DOHH2 (cell line): ENCODE results near the gene IWS1.

Experiments
- H3F3A ChIP-seq: fragments of 200-600 bp; sonication (generic), shearing (Covaris generic); 2 replicates; pipeline ENCODE4 v1.6.0; 2016; ENCODE audit warnings: antibody characterized with exemption, mild to moderate bottlenecking; ENCODE audit not compliant: control insufficient read depth, insufficient read depth
- H3K27ac ChIP-seq: fragments of 200-600 bp; sonication (generic); 2 replicates; pipeline ENCODE4 v1.5.1; 2014; ENCODE audit warnings: low read depth, mild to moderate bottlenecking, low read length, moderate library complexity
- H3K27me3 ChIP-seq: fragments of 200-600 bp; sonication (generic); 2 replicates; pipeline ENCODE4 v1.6.1; 2014; ENCODE audit warnings: mild to moderate bottlenecking, low read length, mixed read lengths; ENCODE audit not compliant: control insufficient read depth
- H3K36me3 ChIP-seq: fragments of 200-600 bp; sonication (generic); 2 replicates; pipeline ENCODE4 v1.6.1; 2014; ENCODE audit warnings: mild to moderate bottlenecking, low read length, moderate library complexity, mixed read lengths; ENCODE audit not compliant: control insufficient read depth
- H3K4me1 ChIP-seq: fragments of 200-600 bp; sonication (generic); 2 replicates; pipeline ENCODE4 v1.6.1; 2014; ENCODE audit warnings: mild to moderate bottlenecking, low read length, mixed read lengths; ENCODE audit not compliant: control insufficient read depth
- H3K4me2 ChIP-seq: fragments of 200-600 bp; sonication (generic); 2 replicates; pipeline ENCODE4 v1.6.0; 2014; ENCODE audit warnings: mild to moderate bottlenecking, low read length, moderate library complexity
- H3K4me3 ChIP-seq: fragments of 200-600 bp; sonication (generic); 2 replicates; pipeline ENCODE4 v1.5.1; 2014; ENCODE audit warnings: mild to moderate bottlenecking, low read length, mixed read lengths
- H3K79me2 ChIP-seq: fragments of 200-600 bp; sonication (generic); 2 replicates; pipeline ENCODE4 v1.6.1; 2014; ENCODE audit warnings: mild to moderate bottlenecking, low read length, mixed read lengths; ENCODE audit not compliant: control insufficient read depth
- H3K9me2 ChIP-seq: fragments of 200-600 bp; sonication (generic); replicated peaks from 2 replicates; pipeline ENCODE4 v1.6.1; 2014; ENCODE audit warnings: mild to moderate bottlenecking, low read length, mixed read lengths; ENCODE audit not compliant: control insufficient read depth
- H3K9me3 ChIP-seq: fragments of 200-600 bp; sonication (generic); 2 replicates; pipeline ENCODE4 v1.6.1; 2014; ENCODE audit warnings: antibody characterized with exemption, low read length, mixed read lengths; ENCODE audit not compliant: control insufficient read depth, insufficient read depth
- H4K20me1 ChIP-seq: fragments of 200-600 bp; sonication (generic); 2 replicates; pipeline ENCODE4 v1.6.0; 2014; ENCODE audit warnings: low read depth, mild to moderate bottlenecking, antibody characterized with exemption, low read length, moderate library complexity; ENCODE audit not compliant: control insufficient read depth, insufficient read depth
- EZH2phosphoT487 ChIP-seq: fragments of 200-600 bp; sonication (generic); IDR thresholded peaks from 2 replicates; pipeline ENCODE4 v1.6.1; 2017; ENCODE audit warnings: borderline replicate concordance, mild to moderate bottlenecking, antibody characterized with exemption, low read length, moderate library complexity, mixed read lengths
- TF ChIP-seq, protein P1 (sequence below): fragments of 200-600 bp; sonication (generic); IDR thresholded peaks from one replicate; pipeline ENCODE4 v1.5.1; 2014; ENCODE audit warnings: antibody characterized with exemption, mild to moderate bottlenecking, low read depth, low read length; ENCODE audit not compliant: poor library complexity, severe bottlenecking

IWS1 gene

DNA sequence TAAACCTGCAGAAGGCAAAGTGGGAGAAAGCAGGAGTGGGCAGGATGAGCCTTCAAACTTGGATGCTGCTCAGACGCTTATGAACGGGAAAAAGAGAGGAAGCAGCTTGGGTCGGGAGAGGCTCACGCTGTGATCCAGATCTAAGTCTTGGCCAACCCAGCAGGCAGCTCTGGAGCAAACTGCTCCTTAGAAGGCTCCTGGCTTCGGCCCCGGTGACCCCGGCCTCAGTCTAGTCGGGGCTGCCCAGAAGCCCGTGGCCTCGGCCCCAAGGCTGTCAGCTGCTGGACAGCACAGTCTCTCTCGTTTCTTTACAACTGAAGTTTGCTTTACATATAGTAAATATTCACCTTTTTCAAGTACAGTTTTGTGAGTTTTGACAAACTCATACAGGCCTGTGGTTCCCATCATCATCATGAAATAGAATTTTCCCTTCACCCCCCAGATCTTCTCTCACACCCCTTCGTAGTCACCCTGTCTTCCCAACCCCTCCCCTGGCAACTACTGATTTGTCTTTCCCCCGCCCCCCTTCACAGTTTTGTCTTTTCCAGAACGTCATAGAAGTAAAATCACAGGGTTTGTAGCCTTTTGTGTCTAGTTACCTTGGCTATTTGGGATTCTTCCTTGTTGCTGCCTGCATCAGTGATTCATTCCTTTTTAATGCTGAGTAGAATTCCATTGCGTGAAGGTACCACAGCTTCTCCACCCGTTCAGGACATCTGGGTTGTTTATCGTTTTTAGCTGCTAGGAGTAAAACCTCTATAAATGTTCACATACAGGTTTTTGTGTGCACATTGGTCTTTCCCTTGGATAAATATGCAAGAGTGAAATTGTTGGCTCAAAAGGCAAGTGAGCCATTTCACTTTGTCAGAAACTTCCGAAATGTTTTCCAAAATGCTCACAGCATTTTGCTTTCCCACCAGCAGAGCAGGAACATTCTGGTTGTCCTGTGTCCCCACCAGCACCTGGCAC lies 44.3 kb upstream of the IWS1 start:
- Histone ChIP-seq H3K4me1 (peaks cover 14% of the 10 kb centered on the region), H3K27ac (no peak overlapping the region), H3K4me3 (no peak overlapping the region), H4K20me1 (no peaks in the 10 kb centered on the region), H3K9me3 (no peaks in the 10 kb centered on the region), H3K4me2 (no peak overlapping the region), H3F3A (peaks cover 5% of the 10 kb centered on the region), H3K27me3 (peaks cover 44% of the 10 kb centered on the region), H3K79me2 (no peaks in the 10 kb centered on the region), H3K9me2 (no peaks in the 10 kb centered on the region), H3K36me3 (no peaks in the 10 kb centered on the region)
- TF ChIP-seq, protein P1, sequence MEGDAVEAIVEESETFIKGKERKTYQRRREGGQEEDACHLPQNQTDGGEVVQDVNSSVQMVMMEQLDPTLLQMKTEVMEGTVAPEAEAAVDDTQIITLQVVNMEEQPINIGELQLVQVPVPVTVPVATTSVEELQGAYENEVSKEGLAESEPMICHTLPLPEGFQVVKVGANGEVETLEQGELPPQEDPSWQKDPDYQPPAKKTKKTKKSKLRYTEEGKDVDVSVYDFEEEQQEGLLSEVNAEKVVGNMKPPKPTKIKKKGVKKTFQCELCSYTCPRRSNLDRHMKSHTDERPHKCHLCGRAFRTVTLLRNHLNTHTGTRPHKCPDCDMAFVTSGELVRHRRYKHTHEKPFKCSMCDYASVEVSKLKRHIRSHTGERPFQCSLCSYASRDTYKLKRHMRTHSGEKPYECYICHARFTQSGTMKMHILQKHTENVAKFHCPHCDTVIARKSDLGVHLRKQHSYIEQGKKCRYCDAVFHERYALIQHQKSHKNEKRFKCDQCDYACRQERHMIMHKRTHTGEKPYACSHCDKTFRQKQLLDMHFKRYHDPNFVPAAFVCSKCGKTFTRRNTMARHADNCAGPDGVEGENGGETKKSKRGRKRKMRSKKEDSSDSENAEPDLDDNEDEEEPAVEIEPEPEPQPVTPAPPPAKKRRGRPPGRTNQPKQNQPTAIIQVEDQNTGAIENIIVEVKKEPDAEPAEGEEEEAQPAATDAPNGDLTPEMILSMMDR, result no peak

DNA sequence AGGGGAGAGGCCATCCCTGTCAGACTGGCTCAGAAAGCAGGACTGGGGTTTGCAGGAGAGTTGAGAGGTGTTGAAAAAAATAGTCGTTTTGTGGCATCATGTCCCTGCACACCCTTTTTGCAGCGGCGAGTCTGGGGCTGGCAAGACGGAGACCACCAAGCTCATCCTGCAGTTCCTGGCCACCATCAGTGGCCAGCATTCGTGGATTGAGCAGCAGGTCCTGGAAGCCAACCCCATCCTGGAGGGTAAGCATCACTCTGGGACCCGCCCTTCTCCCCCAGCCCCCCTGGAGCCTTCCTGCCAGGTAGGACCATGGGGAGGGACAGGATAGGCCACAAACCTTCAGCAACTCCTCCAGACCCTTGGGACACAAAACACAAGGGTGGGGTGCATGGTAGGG lies 43.4 kb upstream of the IWS1 start:
- Histone ChIP-seq H3K9me3 (no peaks in the 10 kb centered on the region), H3K36me3 (no peaks in the 10 kb centered on the region), H3K27me3 (peaks cover 42% of the 10 kb centered on the region), H3K79me2 (no peaks in the 10 kb centered on the region), H4K20me1 (no peaks in the 10 kb centered on the region), H3K27ac (no peak overlapping the region), H3F3A (no peaks in the 10 kb centered on the region; the same call in 1 of the 2 replicates), H3K4me3 (no peak overlapping the region), H3K4me2 (no peak overlapping the region), H3K9me2 (no peaks in the 10 kb centered on the region), H3K4me1 (peaks cover 5% of the 10 kb centered on the region)
- TF ChIP-seq, protein P1, result no peak
- no peak for TF ChIP-seq EZH2phosphoT487

GRCh38 chr2:127568128-127568527 lies 41.8 kb upstream of the IWS1 start:
- Histone ChIP-seq H3K27ac (no peak overlapping the region), H3K36me3 (no peaks in the 10 kb centered on the region), H3K4me3 (no peak overlapping the region), H3K4me2 (no peak overlapping the region), H4K20me1 (no peaks in the 10 kb centered on the region), H3K4me1 (peaks cover 3% of the 10 kb centered on the region; the same call in 1 of the 2 replicates), H3K79me2 (no peaks in the 10 kb centered on the region), H3F3A (no peaks in the 10 kb centered on the region), H3K9me3 (no peaks in the 10 kb centered on the region), H3K27me3 (peaks cover 42% of the 10 kb centered on the region), H3K9me2 (no peaks in the 10 kb centered on the region)
- no peak for TF ChIP-seq EZH2phosphoT487
- TF ChIP-seq, protein P1, result no peak
